ENCODE results near the gene ARHGAP21. TPM values are rescaled to one million over a fixed set of nuclear protein-coding genes. Genes with fewer than 3 reads are reported as not detected.

The ARHGAP21 gene
- total RNA-seq, 2 donors from 2014 or later = 38.9 to 44.2 TPM

- Histone ChIP-seq H3K36me3 (replicated peaks in 1 of 2; ENCODE audit: insufficient read depth in 1 of 2, low read depth in 2 of 2) (peaks cover 0 to 2% of the 10 kb centered on the region in 2 donors), H3K9me3 (no peaks in the 10 kb centered on the region), H3K27me3 (no peaks in the 10 kb centered on the region), H3K4me1 (no peaks in the 10 kb centered on the region), H3K4me3 (no peak overlapping the region), H3K27ac (no peak overlapping the region)
- intact Hi-C loops (cut with DNase I) = no loop called here
- ATAC-seq = peak; percentile 59
- TF ChIP-seq POLR2A (IDR thresholded peaks at IDR 0.05) (no peak), CTCF (IDR thresholded peaks at IDR 0.05) (peak; percentile 62 to 88 (median 70))
- DNase-seq = peak; percentile 46 to 72 (median 58)
- WGBS, 2 donors = 34 to 40% methylated on average over 7 of the region's 7 CpGs
Observed at GRCh38 chr10:24617771-24618396, 105.8 kb downstream of the ARHGAP21 start.

DNA sequence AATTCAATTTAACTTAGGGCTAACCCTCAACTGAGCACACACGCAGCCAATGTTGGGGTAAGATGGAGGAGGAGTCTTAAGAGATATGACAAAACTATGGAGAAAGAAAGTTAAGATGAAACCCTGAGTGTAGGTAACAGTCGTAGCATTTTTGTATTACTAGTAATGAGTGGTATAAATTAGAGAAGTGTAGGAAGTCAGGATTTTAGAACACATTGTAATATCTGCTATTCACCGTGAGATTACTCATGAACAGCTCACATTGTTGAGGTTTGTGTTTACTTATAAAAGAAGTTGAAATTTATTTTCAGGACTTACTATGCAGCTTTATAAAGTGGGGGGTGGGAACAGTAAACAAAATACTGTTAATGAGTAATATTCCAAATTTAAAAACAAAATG lies 107.2 kb downstream of the ARHGAP21 start:
- intact Hi-C loops (cut with DNase I) = no loop called here
- TF ChIP-seq POLR2A (IDR thresholded peaks at IDR 0.05) (no peak), CTCF (IDR thresholded peaks at IDR 0.05) (no peak)
- Histone ChIP-seq H3K9me3 (no peaks in the 10 kb centered on the region), H3K4me1 (no peaks in the 10 kb centered on the region), H3K27me3 (no peaks in the 10 kb centered on the region), H3K36me3 (replicated peaks in 1 of 2; ENCODE audit: insufficient read depth in 1 of 2, low read depth in 2 of 2) (peaks cover 0 to 2% of the 10 kb centered on the region in 2 donors), H3K4me3 (no peak overlapping the region), H3K27ac (no peak overlapping the region)
- ATAC-seq = no peak
- 68 to 89% methylated on average over 3 of the region's 3 CpGs for WGBS, 2 donors
- DNase-seq = no peak

GRCh38 chr10:24606021-24606420 lies 117.7 kb downstream of the ARHGAP21 start:
- peaks cover 0 to 7% of the 10 kb centered on the region in 2 donors for H3K36me3 ChIP-seq (replicated peaks in 1 of 2; ENCODE audit: insufficient read depth in 1 of 2, low read depth in 2 of 2)
- H3K9me3 ChIP-seq = no peaks in the 10 kb centered on the region
- ATAC-seq (no peak), DNase-seq (no peak)
- H3K27me3 ChIP-seq = no peaks in the 10 kb centered on the region
- 95 to 100% methylated on average over 1 of the region's 1 CpG for WGBS, 2 donors
- TF ChIP-seq CTCF (IDR thresholded peaks at IDR 0.05) (no peak), POLR2A (IDR thresholded peaks at IDR 0.05) (no peak)
- no peak overlapping the region for H3K27ac ChIP-seq
- no peaks in the 10 kb centered on the region for H3K4me1 ChIP-seq
- intact Hi-C loops (cut with DNase I) = no loop called here
- no peak overlapping the region for H3K4me3 ChIP-seq

DNA sequence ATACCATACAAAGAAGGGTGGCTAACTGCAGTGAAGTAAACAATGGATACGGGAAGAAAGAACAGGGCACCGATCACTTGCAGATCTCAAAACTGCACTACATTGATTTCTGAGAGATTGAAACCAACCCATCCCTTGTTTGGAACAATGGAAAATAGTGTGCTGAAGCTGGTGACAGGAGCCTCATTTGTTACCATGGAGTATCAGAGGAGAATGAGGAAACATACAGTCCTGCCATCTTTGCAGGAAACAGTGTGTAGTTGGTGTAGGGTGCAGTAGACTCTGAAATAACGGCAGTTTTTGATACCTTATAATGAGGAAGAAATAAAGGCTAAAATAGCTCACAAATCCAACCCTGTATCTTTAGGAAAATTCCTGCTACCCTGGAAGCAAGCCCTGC lies 118.5 kb downstream of the ARHGAP21 start:
- DNase-seq = no peak
- intact Hi-C loops (cut with DNase I) = no loop called here
- no peak for TF ChIP-seq POLR2A (IDR thresholded peaks at IDR 0.05)
- no peak for TF ChIP-seq CTCF (IDR thresholded peaks at IDR 0.05)

GRCh38 chr10:24603333-24603732 lies 120.4 kb downstream of the ARHGAP21 start:
- no peaks in the 10 kb centered on the region for H3K9me3 ChIP-seq
- WGBS, 2 donors = 83 to 85% methylated on average over 2 of the region's 2 CpGs
- H3K4me3 ChIP-seq = no peak overlapping the region
- intact Hi-C loops (cut with DNase I) = no loop called here
- H3K27me3 ChIP-seq = no peaks in the 10 kb centered on the region
- ATAC-seq (no peak), DNase-seq (no peak)
- H3K27ac ChIP-seq = no peak overlapping the region
- H3K4me1 ChIP-seq = no peaks in the 10 kb centered on the region
- TF ChIP-seq CTCF (IDR thresholded peaks at IDR 0.05) = no peak
- TF ChIP-seq POLR2A (IDR thresholded peaks at IDR 0.05) = no peak
- peaks cover 0 to 12% of the 10 kb centered on the region in 2 donors for H3K36me3 ChIP-seq (replicated peaks in 1 of 2; ENCODE audit: insufficient read depth in 1 of 2, low read depth in 2 of 2)

More for the DNA sequence above, 118.5 kb downstream of the ARHGAP21 start:
- peaks cover 0 to 9% of the 10 kb centered on the region in 2 donors for H3K36me3 ChIP-seq (replicated peaks in 1 of 2; ENCODE audit: insufficient read depth in 1 of 2, low read depth in 2 of 2)
- H3K27ac ChIP-seq = no peak overlapping the region
- 79 to 84% methylated on average over 3 of the region's 3 CpGs for WGBS, 2 donors
- no peak for ATAC-seq
- no peak overlapping the region for H3K4me3 ChIP-seq
- no peaks in the 10 kb centered on the region for H3K27me3 ChIP-seq
- no peaks in the 10 kb centered on the region for H3K9me3 ChIP-seq
- H3K4me1 ChIP-seq = no peaks in the 10 kb centered on the region
